Measurements from ENCODE around the gene GRK6. TPM values are rescaled to one million over a fixed set of nuclear protein-coding genes. Genes with fewer than 3 reads are reported as not detected.

GRK6 gene
- total and polyA plus RNA-seq, 9 of the 15 experiments (the other 6 are each of a cell fraction or from before 2014, with no cell fraction given): 0.63 to 122 (median 44.5) TPM

- TF ChIP-seq NRF1 (conservative IDR thresholded peaks at IDR 0.05 in 1 of 2, IDR thresholded peaks at IDR 0.05 in 1 of 2) (peak; percentile 79 to 82), CBX1 (IDR thresholded peaks at IDR 0.05; ENCODE audit: low read depth) (peak; percentile 87; the same call in 1 of the 2 replicates), TFE3 (CRISPR knock-in tag; IDR thresholded peaks at IDR 0.05) (no peak), TEAD4 (IDR thresholded peaks at IDR 0.05; ENCODE audit: low read length) (0 out of 2 replicates have a peak, but pooled peaks have one; percentile 17), TEAD4 (CRISPR knock-in tag; IDR thresholded peaks at IDR 0.05; ENCODE audit: borderline replicate concordance) (no peak), ZNF217 (CRISPR knock-in tag; IDR thresholded peaks at IDR 0.05) (no peak), FOXA1 (IDR thresholded peaks at IDR 0.05; ENCODE audit: borderline replicate concordance) (no peak), POLR2G (IDR thresholded peaks at IDR 0.05; ENCODE audit: low read depth, low read length) (peak; percentile 89), ETS2 (tag; IDR thresholded peaks at IDR 0.05; ENCODE audit: borderline replicate concordance, poor library complexity, severe bottlenecking) (no peak), FOXA3 (CRISPR knock-in tag; conservative IDR thresholded peaks at IDR 0.05 in 1 of 2, IDR thresholded peaks at IDR 0.05 in 1 of 2) (no peak), GABPB1 (CRISPR knock-in tag; IDR thresholded peaks at IDR 0.05) (peak; percentile 86), TSHZ1 (CRISPR knock-in tag; IDR thresholded peaks at IDR 0.05) (no peak), BDP1 (IDR thresholded peaks at IDR 0.05; ENCODE audit: insufficient read depth, insufficient read length) (no peak), FOS (IDR thresholded peaks at IDR 0.05; ENCODE audit: extremely low read depth, insufficient read length) (peak; percentile 92), RREB1 (CRISPR knock-in tag; IDR thresholded peaks at IDR 0.05) (no peak), MTA3 (IDR thresholded peaks at IDR 0.05; ENCODE audit: borderline replicate concordance) (peak; percentile 69; the same call in 1 of the 2 replicates), ZNF253 (CRISPR knock-in tag; conservative IDR thresholded peaks at IDR 0.05) (no peak)
Measured at GRCh38 chr5:177425801-177426565, 493 bp upstream of the GRK6 start (continued).

Data from K562 (cell line).